Measurements from ENCODE around the gene PINLYP.

PINLYP gene

DNA sequence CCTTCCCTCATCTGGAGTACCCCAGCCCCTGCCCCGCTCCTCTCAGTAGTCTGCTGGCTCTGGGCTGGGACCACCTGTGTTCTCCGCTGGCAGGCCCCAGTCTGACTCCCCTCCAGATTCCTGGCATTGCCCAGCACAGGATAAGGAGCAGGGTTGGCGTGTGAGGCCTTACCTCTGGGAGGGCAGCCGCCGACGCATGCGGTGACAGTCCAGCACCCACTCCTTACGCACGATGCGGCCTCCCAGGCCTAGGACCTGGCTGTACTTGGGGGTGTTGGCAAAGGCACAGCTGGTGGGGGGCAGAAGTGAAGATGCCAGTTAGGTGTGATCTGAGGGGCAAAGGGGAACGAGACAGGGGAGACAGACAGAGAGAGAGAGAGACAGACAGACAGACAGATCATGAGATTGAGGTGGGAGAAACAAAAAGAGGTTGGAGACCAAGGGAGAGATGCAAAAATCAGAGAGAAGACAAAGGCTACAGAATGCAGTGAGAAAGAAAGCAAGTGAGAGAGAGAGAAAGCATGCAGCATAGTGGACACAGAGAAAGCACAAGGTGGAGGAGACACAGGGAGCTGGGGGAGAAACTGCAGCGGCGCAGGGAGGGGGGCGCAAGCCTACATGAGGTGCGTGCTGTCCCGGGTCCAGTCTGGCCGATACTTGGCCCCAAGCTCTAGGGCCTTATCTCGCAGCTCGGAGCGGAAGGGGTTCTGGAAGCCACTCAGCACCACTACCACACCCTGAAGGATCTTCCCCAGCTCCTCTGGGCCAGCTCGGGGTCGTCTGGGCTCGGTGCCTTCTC, 24.0 kb upstream of the PINLYP start:
- DNase-seq (ENCODE audit: low read depth, low spot score) = no peak
- in situ Hi-C loops (cut with HindIII; ENCODE audit: low sequenced_read_pairs) = no loop called here
- no peak overlapping the region for H3K4me3 ChIP-seq (ENCODE audit: low read depth, low read length)
- TF ChIP-seq, protein P1, sequence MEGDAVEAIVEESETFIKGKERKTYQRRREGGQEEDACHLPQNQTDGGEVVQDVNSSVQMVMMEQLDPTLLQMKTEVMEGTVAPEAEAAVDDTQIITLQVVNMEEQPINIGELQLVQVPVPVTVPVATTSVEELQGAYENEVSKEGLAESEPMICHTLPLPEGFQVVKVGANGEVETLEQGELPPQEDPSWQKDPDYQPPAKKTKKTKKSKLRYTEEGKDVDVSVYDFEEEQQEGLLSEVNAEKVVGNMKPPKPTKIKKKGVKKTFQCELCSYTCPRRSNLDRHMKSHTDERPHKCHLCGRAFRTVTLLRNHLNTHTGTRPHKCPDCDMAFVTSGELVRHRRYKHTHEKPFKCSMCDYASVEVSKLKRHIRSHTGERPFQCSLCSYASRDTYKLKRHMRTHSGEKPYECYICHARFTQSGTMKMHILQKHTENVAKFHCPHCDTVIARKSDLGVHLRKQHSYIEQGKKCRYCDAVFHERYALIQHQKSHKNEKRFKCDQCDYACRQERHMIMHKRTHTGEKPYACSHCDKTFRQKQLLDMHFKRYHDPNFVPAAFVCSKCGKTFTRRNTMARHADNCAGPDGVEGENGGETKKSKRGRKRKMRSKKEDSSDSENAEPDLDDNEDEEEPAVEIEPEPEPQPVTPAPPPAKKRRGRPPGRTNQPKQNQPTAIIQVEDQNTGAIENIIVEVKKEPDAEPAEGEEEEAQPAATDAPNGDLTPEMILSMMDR (IDR thresholded peaks at IDR 0.05; ENCODE audit: low read depth, low read length) = no peak

DNA sequence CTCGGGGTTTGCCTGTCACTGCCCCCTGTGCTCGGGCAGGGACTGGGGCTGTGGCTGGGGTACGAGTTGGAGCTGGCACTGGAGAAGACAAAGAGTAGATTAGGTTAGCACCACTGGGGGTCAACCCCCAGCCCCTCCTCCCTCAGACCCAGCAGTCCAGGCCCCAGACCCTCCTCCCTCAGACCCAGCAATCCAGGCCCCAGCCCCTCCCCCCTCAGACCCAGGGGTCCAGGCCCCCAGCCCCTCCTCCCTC, 23.5 kb upstream of the PINLYP start:
- DNase-seq (ENCODE audit: low read depth, low spot score) = no peak
- TF ChIP-seq, protein P1 (IDR thresholded peaks at IDR 0.05; ENCODE audit: low read depth, low read length) = no peak
- in situ Hi-C loops (cut with HindIII; ENCODE audit: low sequenced_read_pairs) = no loop called here
- no peak overlapping the region for H3K4me3 ChIP-seq (ENCODE audit: low read depth, low read length)

DNA sequence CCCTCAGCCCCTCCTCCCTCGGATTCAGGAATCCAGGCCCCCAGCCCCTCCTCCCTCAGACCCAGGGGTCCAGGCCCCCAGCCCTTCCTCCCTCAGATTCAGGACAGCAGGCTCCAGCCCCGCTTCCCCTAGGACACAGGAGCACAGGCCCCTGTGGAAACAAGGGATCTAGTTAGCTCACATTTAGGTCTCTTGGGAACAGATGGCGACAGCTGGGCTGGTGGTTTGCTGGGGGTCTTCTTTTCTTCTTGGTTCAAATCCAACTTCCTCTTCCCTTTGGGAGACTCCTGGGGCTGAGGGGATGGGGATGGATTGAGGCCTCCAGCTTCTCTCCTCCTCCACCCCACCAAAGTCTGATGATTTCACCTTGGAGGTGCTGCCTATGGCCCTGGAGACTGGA, 23.0 kb upstream of the PINLYP start:
- TF ChIP-seq, protein P1 (IDR thresholded peaks at IDR 0.05; ENCODE audit: low read depth, low read length) = no peak
- in situ Hi-C loops (cut with HindIII; ENCODE audit: low sequenced_read_pairs) = no loop called here
- no peak overlapping the region for H3K4me3 ChIP-seq (ENCODE audit: low read depth, low read length)
- no peak for DNase-seq (ENCODE audit: low read depth, low spot score)

DNA sequence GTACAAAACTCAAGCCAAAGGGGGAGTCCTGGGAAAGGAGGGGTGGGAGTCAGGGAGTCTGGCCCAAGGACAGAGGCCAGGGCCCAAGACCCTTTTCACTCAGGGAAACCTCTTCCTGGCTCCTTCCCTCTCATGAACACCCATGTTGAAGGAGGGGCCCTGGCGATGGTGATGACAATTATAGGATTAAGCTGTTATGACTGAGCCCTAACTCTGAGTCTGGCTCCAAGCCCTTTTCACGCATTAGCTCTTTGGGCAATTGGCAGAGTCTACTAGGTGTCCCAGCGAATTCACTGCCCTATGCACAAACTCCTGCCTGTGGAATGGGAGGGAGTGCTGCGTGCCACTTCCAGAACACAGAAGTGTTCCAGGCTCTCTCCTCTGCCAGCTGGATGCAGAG, 21.9 kb upstream of the PINLYP start:
- in situ Hi-C loops (cut with HindIII; ENCODE audit: low sequenced_read_pairs) = no loop called here
- DNase-seq (ENCODE audit: low read depth, low spot score) = no peak
- TF ChIP-seq, protein P1 (IDR thresholded peaks at IDR 0.05; ENCODE audit: low read depth, low read length) = no peak

DNA sequence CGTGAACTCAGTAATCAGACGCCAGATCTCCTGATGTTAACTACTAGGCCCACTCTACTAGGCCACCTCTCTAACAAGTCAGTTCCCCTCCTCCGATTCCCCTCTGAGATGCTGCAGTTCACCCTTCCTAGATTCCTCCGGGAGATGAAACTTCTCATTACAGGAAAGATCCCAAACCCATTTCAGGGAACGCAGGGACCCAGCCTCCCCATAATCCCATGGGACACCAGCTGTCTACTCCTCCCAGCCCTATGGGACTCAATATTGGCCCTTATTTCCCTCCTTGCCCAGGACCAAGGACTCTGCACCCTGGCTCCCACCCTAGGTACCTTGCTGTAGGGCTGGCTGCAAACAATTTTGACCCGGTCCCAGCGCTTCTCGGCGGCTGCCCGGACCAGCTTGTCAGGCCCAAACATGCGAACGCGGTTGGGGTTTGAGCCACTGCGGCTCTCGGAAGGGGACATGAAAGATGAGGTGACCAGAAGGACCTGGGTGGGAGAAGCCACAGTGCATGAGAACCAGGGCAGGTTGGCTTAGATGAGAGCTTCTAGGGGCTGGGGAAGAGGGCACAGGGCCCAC, 21.2 kb upstream of the PINLYP start:
- no peak for DNase-seq (ENCODE audit: low read depth, low spot score)
- H3K4me3 ChIP-seq (ENCODE audit: low read depth, low read length) = no peak overlapping the region
- TF ChIP-seq, protein P1 (IDR thresholded peaks at IDR 0.05; ENCODE audit: low read depth, low read length) = no peak
- in situ Hi-C loops (cut with HindIII; ENCODE audit: low sequenced_read_pairs) = no loop called here

More for the DNA sequence above, 21.9 kb upstream of the PINLYP start:
- H3K4me3 ChIP-seq (ENCODE audit: low read depth, low read length) = no peak overlapping the region

DNA sequence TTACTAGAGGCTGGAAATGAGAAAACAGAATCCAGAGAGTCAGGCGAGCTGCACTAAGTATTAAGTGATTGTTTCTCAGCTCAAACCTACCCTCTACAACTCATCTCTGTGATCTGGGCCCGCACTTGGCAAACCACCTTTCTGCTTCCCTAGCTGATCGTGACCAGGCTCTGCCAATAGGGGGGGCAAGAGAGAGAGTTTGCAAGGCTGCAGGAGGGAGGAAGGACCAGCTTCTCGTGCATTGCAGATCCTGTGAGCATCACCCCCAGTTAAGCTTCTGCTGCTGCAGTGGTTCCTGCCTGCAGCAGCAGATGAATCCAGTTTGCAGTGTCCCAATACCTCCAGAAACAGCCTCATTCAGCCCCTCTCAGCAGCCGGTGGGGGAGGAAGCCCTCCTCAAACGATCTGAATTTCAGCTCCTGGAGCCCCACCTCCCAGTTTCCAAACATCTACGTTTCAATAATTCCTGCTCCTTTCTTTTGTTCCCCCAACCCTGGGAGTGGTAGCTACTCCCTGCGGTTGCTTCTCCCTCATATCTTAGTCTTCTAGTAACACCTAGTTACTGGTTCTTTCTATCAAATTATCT, 20.3 kb upstream of the PINLYP start:
- DNase-seq (ENCODE audit: low read depth, low spot score) = peak; percentile 68
- TF ChIP-seq, protein P1 (IDR thresholded peaks at IDR 0.05; ENCODE audit: low read depth, low read length) = peak; percentile 96
- no peak overlapping the region for H3K4me3 ChIP-seq (ENCODE audit: low read depth, low read length)
- in situ Hi-C loops (cut with HindIII; ENCODE audit: low sequenced_read_pairs) = no loop called here
